IMR-90 (cell line): ENCODE data around the gene SBF2. TPM values are rescaled to one million over a fixed set of nuclear protein-coding genes. Genes with fewer than 3 reads are reported as not detected.

Experiments
- ATAC-seq: fragments of 200-7000 bp; cut with Tn5 transposase; 2 replicates; pipeline ENCODE4 v1.9.1; 2020; ENCODE audit warnings: low read depth, mild to moderate bottlenecking, moderate library complexity
- BruUV-seq: library from RNA; stranded (reverse); fragments of 400-500 nt; replicated peaks from 2 replicates; lab custom pipeline; 2021; lab: Mats Ljungman, UMichigan
- CTCF ChIA-PET: fragments of 300-600 bp; formaldehyde crosslinking; extraction: SDS; loops from one replicate; lab custom pipeline; 2021; ENCODE audit warnings: antibody characterized with exemption; lab: Yijun Ruan, JAX
- POLR2A ChIA-PET: fragments of 300-600 bp; sonication (Branson Sonifier 250); formaldehyde crosslinking; loops from one replicate; lab custom pipeline; 2022; ENCODE audit warnings: antibody characterized with exemption; ENCODE audit not compliant: unreplicated experiment; lab: Charles Lee
- DNase-seq: peaks from one replicate; pipeline ENCODE4 v3.0.0; 2013
- H2AFZ ChIP-seq: replicated peaks from 2 replicates; pipeline ENCODE3; 2013; ENCODE audit warnings: low read length, mild to moderate bottlenecking; ENCODE audit not compliant: poor library complexity
- H2AK5ac ChIP-seq: 2 replicates; pipeline ENCODE4 v1.6.1; 2013; ENCODE audit warnings: low read depth, low read length, inconsistent platforms
- H2AK9ac ChIP-seq: replicated peaks from 2 replicates; pipeline ENCODE3; 2013; ENCODE audit warnings: mild to moderate bottlenecking, low read depth, low read length, moderate library complexity; ENCODE audit not compliant: poor library complexity
- H2BK120ac ChIP-seq: 2 replicates; pipeline ENCODE4 v1.6.1; 2013; ENCODE audit warnings: low read depth, low read length, inconsistent platforms
- H2BK15ac ChIP-seq: 3 replicates; pipeline ENCODE4 v1.6.1; 2013; ENCODE audit warnings: low read depth, low read length, inconsistent platforms
- H2BK20ac ChIP-seq: 2 replicates; pipeline ENCODE4 v1.6.1; 2013; ENCODE audit warnings: low read depth, mild to moderate bottlenecking, inconsistent platforms, low read length, moderate library complexity
- H2BK5ac ChIP-seq: 2 replicates; pipeline ENCODE4 v1.6.1; 2013; ENCODE audit warnings: mild to moderate bottlenecking, low read depth, low read length, inconsistent platforms; ENCODE audit not compliant: poor library complexity, severe bottlenecking
- H3K14ac ChIP-seq: replicated peaks from 2 replicates; pipeline ENCODE4 v1.6.1; 2013; ENCODE audit warnings: low read depth, low read length, inconsistent platforms
- H3K18ac ChIP-seq: 2 replicates; pipeline ENCODE4 v1.6.1; 2013; ENCODE audit warnings: low read depth, low read length, control low read depth
- H3K23ac ChIP-seq: 2 replicates; pipeline ENCODE4 v1.6.1; 2013; ENCODE audit warnings: low read depth, low read length, inconsistent platforms
- H3K27ac ChIP-seq: 2 replicates; pipeline ENCODE4 v1.5.1; 2013; ENCODE audit warnings: mild to moderate bottlenecking, control low read depth, low read length; ENCODE audit not compliant: insufficient read depth
- H3K27me3 ChIP-seq: 2 replicates; pipeline ENCODE4 v1.6.1; 2013; ENCODE audit warnings: low read length; ENCODE audit not compliant: control insufficient read depth, insufficient read depth
- H3K36me3 ChIP-seq: 2 replicates; pipeline ENCODE4 v1.6.1; 2013; ENCODE audit warnings: low read length, mixed read lengths; ENCODE audit not compliant: control insufficient read depth, insufficient read depth
- H3K4ac ChIP-seq: 2 replicates; pipeline ENCODE4 v1.6.1; 2013; ENCODE audit warnings: low read depth, low read length, inconsistent platforms
- H3K4me1 ChIP-seq: 2 replicates; pipeline ENCODE4 v1.6.1; 2013; ENCODE audit warnings: low read length, mixed read lengths; ENCODE audit not compliant: control insufficient read depth, insufficient read depth
- H3K4me2 ChIP-seq: 2 replicates; pipeline ENCODE4 v1.6.1; 2013; ENCODE audit warnings: low read depth, mild to moderate bottlenecking, control low read depth, low read length, moderate library complexity
- H3K4me3 ChIP-seq: 2 replicates; pipeline ENCODE4 v1.5.1; 2013; ENCODE audit warnings: low read depth, mild to moderate bottlenecking, control low read depth, low read length, moderate library complexity; ENCODE audit not compliant: insufficient read depth
- H3K56ac ChIP-seq: 2 replicates; pipeline ENCODE4 v1.6.1; 2013; ENCODE audit warnings: low read length, inconsistent platforms; ENCODE audit not compliant: insufficient read depth; ENCODE audit errors: extremely low read depth
- H3K79me1 ChIP-seq, 2 experiments: 2 replicates each; pipeline ENCODE4 v1.6.1; 2013; ENCODE audit warnings: low read length in 2 of 2, inconsistent platforms in 1 of 2, low read depth in 1 of 2
- H3K9ac ChIP-seq: 2 replicates; pipeline ENCODE4 v1.6.1; 2013; ENCODE audit warnings: low read depth, low read length, control low read depth
- H3K9me1 ChIP-seq: 2 replicates; pipeline ENCODE4 v1.6.1; 2013; ENCODE audit warnings: low read length, inconsistent platforms; ENCODE audit not compliant: insufficient read depth
- H3K9me3 ChIP-seq: 2 replicates; pipeline ENCODE4 v1.6.1; 2013; ENCODE audit warnings: low read length; ENCODE audit not compliant: control insufficient read depth, insufficient read depth
- H4K20me1 ChIP-seq: 2 replicates; pipeline ENCODE4 v1.6.1; 2013; ENCODE audit warnings: low read length, inconsistent platforms; ENCODE audit not compliant: insufficient read depth
- H4K5ac ChIP-seq: 2 replicates; pipeline ENCODE4 v1.6.1; 2013; ENCODE audit warnings: mild to moderate bottlenecking, low read depth, low read length, control low read depth
- H4K8ac ChIP-seq, 2 experiments: 2 replicates each; pipeline ENCODE4 v1.6.1; 2013; ENCODE audit warnings: low read depth in 2 of 2, low read length in 2 of 2, control low read depth in 1 of 2, inconsistent platforms in 1 of 2
- H4K91ac ChIP-seq: 2 replicates; pipeline ENCODE4 v1.6.1; 2013; ENCODE audit warnings: low read depth, low read length, inconsistent platforms; ENCODE audit not compliant: insufficient read depth
- BHLHE40 ChIP-seq: fragments of 150-350 bp; IDR thresholded peaks from 2 replicates; pipeline ENCODE4 v1.6.1; 2016; ENCODE audit warnings: mild to moderate bottlenecking, low read depth, low read length
- CEBPB ChIP-seq: IDR thresholded peaks from 2 replicates; pipeline ENCODE4 v1.6.1; 2012; ENCODE audit warnings: low read depth, low read length, improper control_type of control experiment
- CHD1 ChIP-seq: IDR thresholded peaks from 2 replicates; pipeline ENCODE4 v1.6.1; 2012; ENCODE audit warnings: low read depth, low read length, improper control_type of control experiment
- CTCF ChIP-seq: conservative IDR thresholded peaks from 2 replicates; pipeline ENCODE4 v1.5.1; 2012; ENCODE audit warnings: mild to moderate bottlenecking, low read depth, low read length, improper control_type of control experiment
- FOS ChIP-seq: fragments of 150-350 bp; IDR thresholded peaks from 2 replicates; pipeline ENCODE4 v1.6.1; 2016; ENCODE audit warnings: low read depth, low read length
- MAFK ChIP-seq: IDR thresholded peaks from 2 replicates; pipeline ENCODE4 v1.6.1; 2012; ENCODE audit warnings: low read depth, low read length, improper control_type of control experiment
- MAZ ChIP-seq: IDR thresholded peaks from 2 replicates; pipeline ENCODE4 v1.6.1; 2012; ENCODE audit warnings: low read depth, mild to moderate bottlenecking, low read length, improper control_type of control experiment, moderate library complexity, borderline replicate concordance
- MXI1 ChIP-seq: IDR thresholded peaks from 2 replicates; pipeline ENCODE4 v1.6.1; 2012; ENCODE audit warnings: low read depth, mild to moderate bottlenecking, low read length, moderate library complexity, borderline replicate concordance
- NFE2L2 ChIP-seq: fragments of 150-350 bp; IDR thresholded peaks from 2 replicates; pipeline ENCODE4 v1.6.1; 2016; ENCODE audit warnings: low read depth, mild to moderate bottlenecking, low read length
- POLR2A ChIP-seq: IDR thresholded peaks from 2 replicates; pipeline ENCODE4 v1.6.1; 2012; ENCODE audit warnings: mild to moderate bottlenecking, low read depth, low read length
- RAD21 ChIP-seq: IDR thresholded peaks from 2 replicates; pipeline ENCODE4 v1.6.1; 2012; ENCODE audit warnings: low read length, improper control_type of control experiment
- RCOR1 ChIP-seq: IDR thresholded peaks from 2 replicates; pipeline ENCODE4 v1.6.1; 2012; ENCODE audit warnings: mild to moderate bottlenecking, low read length, improper control_type of control experiment; ENCODE audit not compliant: insufficient replicate concordance
- WGBS, 2 experiments: methylation state at CpG; one replicate each; pipeline versions ENCODE4 v1.1.5 to v1.1.7; 2013; ENCODE audit warnings: missing lambda C conversion rate in 2 of 2; ENCODE audit not compliant: insufficient read length in 1 of 2; ENCODE audit errors: extremely low coverage in 2 of 2; 5-methylcytosine and 5-hydroxymethylcytosine counted together
- dilution Hi-C: fragments of 300-500 bp; cut with HindIII; formaldehyde crosslinking; loops from one replicate; pipeline ENCODE4 v1.14.3; 2018; ENCODE audit warnings: low sequenced_read_pairs; ENCODE audit not compliant: unreplicated experiment
- in situ Hi-C: fragments of 300-500 bp; cut with MboI; formaldehyde crosslinking; loops from 3 replicates; pipeline ENCODE4 v1.14.3; 2019; ENCODE audit warnings: low sequenced_read_pairs, inconsistent platforms, mixed read lengths
- intact Hi-C: fragments of 100-400 bp; cut with micrococcal nuclease; formaldehyde crosslinking; loops from 2 replicates; pipeline ENCODE4 v1.10.0; 2022
- polyA plus RNA-seq, 3 experiments: library from polyadenylated mRNA; depleted of rRNA; stranded (reverse); fragments of >200 nt; gene quantifications; 2 replicates each; pipeline ENCODE4 v1.2.3, GENCODE V29; 2012; ENCODE audit warnings: low replicate concordance in 1 of 3
- total RNA-seq: library from RNA; depleted of rRNA; stranded (reverse); fragments of >200 nt; gene quantifications from 2 replicates; pipeline ENCODE4 v1.2.3, GENCODE V29; 2012
- TF ChIP-seq, protein P1 (sequence below): fragments of 150-350 bp; IDR thresholded peaks from 2 replicates; pipeline ENCODE4 v1.6.1; 2016; ENCODE audit warnings: low read depth, mild to moderate bottlenecking, low read length, moderate library complexity, borderline replicate concordance
- TF ChIP-seq, protein P2 (sequence below): fragments of 150-350 bp; IDR thresholded peaks from 2 replicates; pipeline ENCODE4 v1.6.1; 2017; ENCODE audit warnings: mild to moderate bottlenecking, antibody characterized with exemption, low read length, low read depth

SBF2 gene
- total and polyA plus RNA-seq, 2 of the 4 experiments (the other 2 are of a cell fraction) = 23.8 to 51.8 TPM

- Histone ChIP-seq H3K79me1 (peaks cover 18 to 26% of the 10 kb centered on the region in 2 experiments; a peak in 3 of 4 replicates), H4K91ac (peak overlapping the region; percentile 46; the same call in 1 of the 2 replicates), H3K27ac (no peak overlapping the region), H3K36me3 (no peaks in the 10 kb centered on the region), H2AK9ac (no peak overlapping the region), H3K14ac (peak overlapping the region; percentile 63; the same call in 1 of the 2 replicates), H2AFZ (no peak overlapping the region), H3K9ac (no peak overlapping the region), H4K20me1 (peaks cover 6% of the 10 kb centered on the region; the same call in 1 of the 2 replicates), H3K23ac (peak overlapping the region; percentile 56; the same call in 1 of the 2 replicates), H2BK120ac (no peak overlapping the region), H3K4me2 (no peak overlapping the region; the same call in 1 of the 2 replicates), H3K4me3 (no peak overlapping the region), H3K9me3 (no peaks in the 10 kb centered on the region), H3K4me1 (peaks cover 3% of the 10 kb centered on the region; the same call in 1 of the 2 replicates), H2BK5ac (peak overlapping the region; percentile 11), H3K18ac (no peak overlapping the region), H3K27me3 (no peaks in the 10 kb centered on the region), H2AK5ac (no peak overlapping the region), H4K8ac (no peak overlapping the region), H2BK15ac (peak overlapping the region; percentile 50; the same call in 1 of the 3 replicates), H3K9me1 (0 out of 2 replicates have a peak, but pooled peaks cover 6% of the 10 kb centered on the region), H3K56ac (no peak overlapping the region), H2BK20ac (peak overlapping the region; percentile 40), H3K4ac (peak overlapping the region; percentile 29; the same call in 1 of the 2 replicates), H4K5ac (no peak overlapping the region)
- ChIA-PET CTCF (no interaction called here), POLR2A (no interaction called here)
- dilution Hi-C loops = no loop called here
- no CpG with 5 or more reads among the region's 5 CpGs for WGBS, 2 experiments
- ATAC-seq (peak; percentile 27), DNase-seq (peak; percentile 57)
- intact Hi-C loops = loop anchor here (10.0 kb wide), 1 partner anchor 368 kb away; no protein-coding TSS in a partner anchor
- no TSS peak for BruUV-seq
- in situ Hi-C loops = no loop called here
- TF ChIP-seq, protein P1, sequence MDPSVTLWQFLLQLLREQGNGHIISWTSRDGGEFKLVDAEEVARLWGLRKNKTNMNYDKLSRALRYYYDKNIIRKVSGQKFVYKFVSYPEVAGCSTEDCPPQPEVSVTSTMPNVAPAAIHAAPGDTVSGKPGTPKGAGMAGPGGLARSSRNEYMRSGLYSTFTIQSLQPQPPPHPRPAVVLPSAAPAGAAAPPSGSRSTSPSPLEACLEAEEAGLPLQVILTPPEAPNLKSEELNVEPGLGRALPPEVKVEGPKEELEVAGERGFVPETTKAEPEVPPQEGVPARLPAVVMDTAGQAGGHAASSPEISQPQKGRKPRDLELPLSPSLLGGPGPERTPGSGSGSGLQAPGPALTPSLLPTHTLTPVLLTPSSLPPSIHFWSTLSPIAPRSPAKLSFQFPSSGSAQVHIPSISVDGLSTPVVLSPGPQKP = no peak
- TF ChIP-seq MXI1 (no peak), POLR2A (no peak), BHLHE40 (no peak), NFE2L2 (no peak), CEBPB (no peak), MAFK (no peak), CTCF (no peak), RCOR1 (no peak), FOS (no peak), MAZ (no peak), RAD21 (no peak), CHD1 (no peak)
- TF ChIP-seq, protein P2, sequence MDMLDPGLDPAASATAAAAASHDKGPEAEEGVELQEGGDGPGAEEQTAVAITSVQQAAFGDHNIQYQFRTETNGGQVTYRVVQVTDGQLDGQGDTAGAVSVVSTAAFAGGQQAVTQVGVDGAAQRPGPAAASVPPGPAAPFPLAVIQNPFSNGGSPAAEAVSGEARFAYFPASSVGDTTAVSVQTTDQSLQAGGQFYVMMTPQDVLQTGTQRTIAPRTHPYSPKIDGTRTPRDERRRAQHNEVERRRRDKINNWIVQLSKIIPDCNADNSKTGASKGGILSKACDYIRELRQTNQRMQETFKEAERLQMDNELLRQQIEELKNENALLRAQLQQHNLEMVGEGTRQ = no peak
Measured at GRCh38 chr11:10122326-10123197, 171.5 kb downstream of the SBF2 start.
